Stimulated activated CD4-positive, alpha-beta T cell treated with anti-CD3 and anti-CD28 coated beads, Interleukin-15, amount 100 ng/mL, for 48 hours (primary cell): Measurements from ENCODE around the gene DNAJB11.
"Not testable (repeated sequence)": the region's sequence is repeated elsewhere in the genome, so short reads cannot be mapped to it uniquely, and the experiment has no call there.

ENCODE experiments used
- DNase-seq, 2 donors: peaks; one replicate each; pipeline ENCODE4 v3.0.0-alpha.2; 2020; ENCODE audit warnings: low read depth in 2 of 2

DNAJB11 gene

GRCh38 chr3:186570096-186570940 is at the start of gene DNAJB11:
Gene DNAJB11, plus strand, starts transcription at chr3:186570720. Its CDS starts 178 bp downstream, at chr3:186570898.
- DNase-seq: peak; percentile 97 to 99

GRCh38 chr3:186520957-186521842 is 49.3 kb upstream of the DNAJB11 start:
- DNase-seq: peak in 1 of 2 donors; percentile 46

GRCh38 chr3:186523022-186523421 is 47.5 kb upstream of the DNAJB11 start:
- DNase-seq: no peak

- no peak for DNase-seq
Observed at GRCh38 chr3:186523434-186523833, 47.1 kb upstream of the DNAJB11 start.

- no peak for DNase-seq
Observed at GRCh38 chr3:186524616-186525015, 45.9 kb upstream of the DNAJB11 start.

GRCh38 chr3:186525369-186526255 is 44.9 kb upstream of the DNAJB11 start:
- DNase-seq: no peak

GRCh38 chr3:186526256-186526606 is 44.3 kb upstream of the DNAJB11 start:
- no peak for DNase-seq

GRCh38 chr3:186529201-186529999 is 41.1 kb upstream of the DNAJB11 start:
- no peak for DNase-seq

GRCh38 chr3:186530415-186530814 is 40.1 kb upstream of the DNAJB11 start:
- no peak for DNase-seq

- not testable (repeated sequence) for DNase-seq
Observed at GRCh38 chr3:186531694-186532093, 38.8 kb upstream of the DNAJB11 start.

- no peak for DNase-seq
Observed at GRCh38 chr3:186532598-186533072, 37.9 kb upstream of the DNAJB11 start.

- peak; percentile 47 to 56 for DNase-seq
Observed at GRCh38 chr3:186534113-186534669, 36.3 kb upstream of the DNAJB11 start.

GRCh38 chr3:186536883-186537844 is 33.4 kb upstream of the DNAJB11 start:
- DNase-seq: no peak

- no peak for DNase-seq
Observed at GRCh38 chr3:186538779-186539178, 31.7 kb upstream of the DNAJB11 start.

GRCh38 chr3:186540221-186540834 is 30.2 kb upstream of the DNAJB11 start:
- peak; percentile 56 to 75 for DNase-seq

- no peak for DNase-seq
Observed at GRCh38 chr3:186540835-186541226, 29.7 kb upstream of the DNAJB11 start.

GRCh38 chr3:186544281-186544680 is 26.2 kb upstream of the DNAJB11 start, which contains the start of gene CRYGS:
Gene CRYGS, minus strand, starts transcription at chr3:186544380. Its CDS starts 54 bp downstream, at chr3:186544326.
- DNase-seq: no peak

- DNase-seq: no peak
Observed at GRCh38 chr3:186549497-186549896, 21.0 kb upstream of the DNAJB11 start.

- no peak for DNase-seq
Observed at GRCh38 chr3:186551387-186551786, 19.1 kb upstream of the DNAJB11 start.
